SU-DHL-6 (cell line): ENCODE measurements around the gene KNOP1.

Experiments
- H2AFZ ChIP-seq: fragments of 200-600 bp; sonication (generic); 2 replicates; pipeline ENCODE4 v1.6.1; 2014; ENCODE audit warnings: low read depth, mild to moderate bottlenecking, moderate library complexity, mixed read lengths, antibody characterized with exemption, low read length; ENCODE audit not compliant: severe bottlenecking
- H3F3A ChIP-seq: fragments of 200-600 bp; shearing (Covaris generic); 2 replicates; pipeline ENCODE4 v1.6.0; 2016; ENCODE audit warnings: antibody characterized with exemption, mild to moderate bottlenecking; ENCODE audit not compliant: insufficient read depth
- H3K27ac ChIP-seq: fragments of 200-600 bp; sonication (generic); 2 replicates; pipeline ENCODE4 v1.5.1; 2016; ENCODE audit warnings: low read depth, mild to moderate bottlenecking, low read length, moderate library complexity, mixed read lengths
- H3K27me3 ChIP-seq: fragments of 200-600 bp; sonication (generic), shearing (Covaris generic); 2 replicates; pipeline ENCODE4 v1.6.0; 2014; ENCODE audit warnings: mild to moderate bottlenecking, low read length
- H3K36me3 ChIP-seq: fragments of 200-600 bp; sonication (generic); 2 replicates; pipeline ENCODE4 v1.6.1; 2014; ENCODE audit warnings: mild to moderate bottlenecking, low read length, mixed read lengths
- H3K4me2 ChIP-seq: fragments of 300-600, 200-600 bp; shearing (Covaris generic), sonication (generic); 2 replicates; pipeline ENCODE4 v1.6.0; 2014; ENCODE audit warnings: low read length, low read depth, mild to moderate bottlenecking; ENCODE audit not compliant: poor library complexity, severe bottlenecking
- H3K4me3 ChIP-seq: fragments of 200-600 bp; sonication (generic); 2 replicates; pipeline ENCODE4 v1.5.1; 2014; ENCODE audit warnings: antibody characterized with exemption, low read length, mild to moderate bottlenecking, mixed read lengths; ENCODE audit not compliant: insufficient read depth, poor library complexity, severe bottlenecking
- H3K79me2 ChIP-seq: fragments of 200-600 bp; sonication (generic); 2 replicates; pipeline ENCODE4 v1.6.1; 2014; ENCODE audit warnings: mild to moderate bottlenecking, low read length, moderate library complexity; ENCODE audit not compliant: insufficient read depth
- H3K9ac ChIP-seq: fragments of 200-600 bp; sonication (generic); 2 replicates; pipeline ENCODE4 v1.7.0; 2014; ENCODE audit warnings: mild to moderate bottlenecking, low read length
- H3K9me2 ChIP-seq: fragments of 200-600 bp; sonication (generic); replicated peaks from 2 replicates; pipeline ENCODE4 v1.6.1; 2014; ENCODE audit warnings: low read length; ENCODE audit not compliant: insufficient read depth
- H3K9me3 ChIP-seq: fragments of 200-600 bp; sonication (generic); 2 replicates; pipeline ENCODE4 v1.6.1; 2014; ENCODE audit warnings: low read length, mixed read lengths; ENCODE audit not compliant: insufficient read depth
- H4K20me1 ChIP-seq: fragments of 200-600 bp; sonication (generic); 2 replicates; pipeline ENCODE4 v1.6.1; 2014; ENCODE audit warnings: low read depth, mild to moderate bottlenecking, antibody characterized with exemption, low read length, moderate library complexity, mixed read lengths
- CTCF ChIP-seq: fragments of 200-600 bp; sonication (generic); IDR thresholded peaks from one replicate; pipeline ENCODE4 v1.5.1; 2017; ENCODE audit warnings: antibody characterized with exemption, mild to moderate bottlenecking, low read length, moderate library complexity; ENCODE audit not compliant: insufficient read depth, poor library complexity, severe bottlenecking
- EZH2phosphoT487 ChIP-seq: fragments of 200-600 bp; sonication (generic), shearing (Covaris generic); conservative IDR thresholded peaks from 2 replicates; pipeline ENCODE4 v1.6.1; 2018; ENCODE audit warnings: mild to moderate bottlenecking, antibody characterized with exemption, low read length, moderate library complexity, mixed read lengths

The KNOP1 gene

GRCh38 chr16:19728636-19728965 lies 10.6 kb upstream of the KNOP1 start:
- Histone ChIP-seq H3K36me3 (no peaks in the 10 kb centered on the region), H3K27ac (no peak overlapping the region), H3K9ac (no peak overlapping the region)

GRCh38 chr16:19722981-19723380 lies 5.0 kb upstream of the KNOP1 start:
- H3K9ac ChIP-seq = no peak overlapping the region
- H3F3A ChIP-seq = no peaks in the 10 kb centered on the region
- H4K20me1 ChIP-seq = no peaks in the 10 kb centered on the region
- no peaks in the 10 kb centered on the region for H3K79me2 ChIP-seq
- no peak for TF ChIP-seq EZH2phosphoT487
- TF ChIP-seq CTCF = no peak
- no peaks in the 10 kb centered on the region for H3K9me3 ChIP-seq
- H3K4me3 ChIP-seq = no peak overlapping the region
- no peaks in the 10 kb centered on the region for H3K27me3 ChIP-seq
- no peak overlapping the region for H3K27ac ChIP-seq
- H3K36me3 ChIP-seq = no peaks in the 10 kb centered on the region
- H2AFZ ChIP-seq = no peak overlapping the region
- no peak overlapping the region for H3K4me2 ChIP-seq
- no peaks in the 10 kb centered on the region for H3K9me2 ChIP-seq

More at GRCh38 chr16:19728636-19728965, 10.6 kb upstream of the KNOP1 start:
- Histone ChIP-seq H3K9me2 (no peaks in the 10 kb centered on the region), H4K20me1 (no peaks in the 10 kb centered on the region), H3K4me3 (no peak overlapping the region), H3K4me2 (no peak overlapping the region), H3K79me2 (no peaks in the 10 kb centered on the region), H3K9me3 (no peaks in the 10 kb centered on the region), H3F3A (no peaks in the 10 kb centered on the region), H2AFZ (no peak overlapping the region), H3K27me3 (no peaks in the 10 kb centered on the region)
- TF ChIP-seq EZH2phosphoT487 = no peak
- TF ChIP-seq CTCF = no peak

GRCh38 chr16:19722269-19722952 lies 4.4 kb upstream of the KNOP1 start:
- TF ChIP-seq CTCF (no peak), EZH2phosphoT487 (no peak)
- no peaks in the 10 kb centered on the region for H3K9me2 ChIP-seq
- H3K79me2 ChIP-seq = peaks cover 4% of the 10 kb centered on the region
- no peak overlapping the region for H2AFZ ChIP-seq
- no peak overlapping the region for H3K4me2 ChIP-seq
- H3K9me3 ChIP-seq = no peaks in the 10 kb centered on the region
- H3F3A ChIP-seq = no peaks in the 10 kb centered on the region
- H3K9ac ChIP-seq = no peak overlapping the region
- no peaks in the 10 kb centered on the region for H3K27me3 ChIP-seq
- H3K27ac ChIP-seq = no peak overlapping the region
- no peak overlapping the region for H3K4me3 ChIP-seq
- H3K36me3 ChIP-seq = no peaks in the 10 kb centered on the region
- H4K20me1 ChIP-seq = no peaks in the 10 kb centered on the region
